Transverse colon (tissue), 4 donors: ENCODE results near the gene LYRM7. TPM values are rescaled to one million over a fixed set of nuclear protein-coding genes. Genes with fewer than 3 reads are reported as not detected.

ENCODE experiments used
- DNase-seq: peaks from one replicate; pipeline ENCODE4 v3.0.0-alpha.2; 2019
- H3K27ac ChIP-seq, 4 donors: fragments of 200-600 bp; sonication (generic); 2 replicates each; pipeline ENCODE4 v1.5.1; 2016 to 2018; ENCODE audit warnings: inconsistent platforms in 4 of 4
- H3K27me3 ChIP-seq: fragments of 200-600 bp; sonication (generic); 2 replicates; pipeline ENCODE4 v1.5.1; 2017; ENCODE audit warnings: inconsistent platforms
- H3K36me3 ChIP-seq, 4 donors: fragments of 200-600 bp; sonication (generic); 2 replicates each; pipeline ENCODE4 v1.5.1; 2017 to 2019; ENCODE audit warnings: inconsistent platforms in 4 of 4
- H3K4me1 ChIP-seq, 4 donors: fragments of 200-600 bp; sonication (generic); 2 replicates each; pipeline ENCODE4 v1.5.1; 2017 to 2020; ENCODE audit warnings: inconsistent platforms in 4 of 4
- H3K4me3 ChIP-seq, 4 donors: fragments of 200-600 bp; sonication (generic); 1 replicate in 1 of 4; 2 replicates in 3 of 4; pipeline versions ENCODE4 v1.5.1 to v1.6.1; 2017 to 2019; ENCODE audit warnings: inconsistent platforms in 4 of 4
- H3K9me3 ChIP-seq, 2 donors: fragments of 200-600 bp; sonication (generic); 2 replicates each; pipeline ENCODE4 v1.5.1; 2017 to 2019; ENCODE audit warnings: inconsistent platforms in 2 of 2
- EP300 ChIP-seq: sonication (generic); formaldehyde crosslinking; IDR thresholded peaks from one replicate; pipeline ENCODE4 v1.6.1; 2017; ENCODE audit warnings: antibody characterized with exemption, low read depth
- POLR2A ChIP-seq: fragments of 450-650 bp; IDR thresholded peaks from one replicate; pipeline ENCODE4 v1.6.1; 2016; ENCODE audit warnings: antibody characterized with exemption, mild to moderate bottlenecking, moderate library complexity
- POLR2AphosphoS5 ChIP-seq, 3 donors: sonication (generic); formaldehyde crosslinking; IDR thresholded peaks; one replicate each; pipeline ENCODE4 v1.6.1; 2016; ENCODE audit warnings: antibody characterized with exemption in 3 of 3
- WGBS, 2 donors: methylation state at CpG; one replicate each; pipeline ENCODE4 v1.1.5; 2018; ENCODE audit warnings: low coverage in 1 of 2; 5-methylcytosine and 5-hydroxymethylcytosine counted together
- in situ Hi-C, 4 donors: fragments of 200-750 bp; cut with MboI; loops; one replicate each; pipeline versions ENCODE4 v1.15.0 to v1.15.1; 2017; ENCODE audit warnings: low sequenced_read_pairs in 3 of 4, low pct_ligation_motif_present in 1 of 4, low pct_unique_long_range_greater_than_20kb in 1 of 4
- intact Hi-C: fragments of 100-400 bp; cut with DNase I; formaldehyde crosslinking; loops from one replicate; pipeline ENCODE4 v1.15.1; 2023; ENCODE audit warnings: low total_unique reads
- total RNA-seq, 4 donors: library from RNA; depleted of rRNA; stranded (reverse); fragments of >200 nt; gene quantifications; one replicate each; pipeline ENCODE4 v1.1.0, GENCODE V29; 2016
- TF ChIP-seq, protein P1 (sequence below), 5 experiments: fragments of 200-600 bp in 3 of 5; fragments of 450-650 bp in 2 of 5; sonication (generic) in 3 of 5; IDR thresholded peaks; 1 replicate in 2 of 5; 2 replicates in 3 of 5; pipeline ENCODE4 v1.5.1; 2016 to 2017; ENCODE audit warnings: antibody characterized with exemption in 5 of 5, inconsistent platforms in 3 of 5, mild to moderate bottlenecking in 2 of 5, moderate library complexity in 1 of 5

Gene LYRM7
- total RNA-seq, 4 donors from 2014 or later, result 2.0 to 14.6 (median 12.3) TPM

DNA sequence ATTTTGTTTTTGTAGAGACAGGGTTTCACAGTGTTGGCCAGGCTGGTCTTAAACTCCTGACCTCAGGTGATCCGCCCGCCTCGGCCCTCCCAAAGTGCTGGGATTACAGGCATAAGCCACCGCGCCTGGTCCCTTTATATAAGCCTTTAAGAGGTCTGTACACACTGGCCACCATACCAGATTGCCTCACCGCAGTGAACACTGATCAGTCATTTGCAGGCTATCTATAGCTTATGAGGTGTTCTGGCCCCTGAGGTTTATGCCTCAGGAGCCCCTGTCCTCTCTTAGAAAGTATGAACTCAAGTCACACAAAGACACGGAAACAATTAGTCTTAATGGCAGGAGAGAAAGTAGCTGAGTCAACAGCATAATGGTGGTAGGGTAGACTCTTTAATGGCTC is 20.3 kb upstream of the LYRM7 start:
- no peak for DNase-seq
- Histone ChIP-seq H3K4me3 (no peak overlapping the region), H3K9me3 (no peaks in the 10 kb centered on the region), H3K36me3 (no peaks in the 10 kb centered on the region), H3K27ac (no peak overlapping the region), H3K27me3 (no peaks in the 10 kb centered on the region), H3K4me1 (no peaks in the 10 kb centered on the region)
- in situ Hi-C loops, result loop anchor here in 2 of 4 donors (25.0 kb wide), 2 partner anchors 237 to 262 kb away; no protein-coding TSS in a partner anchor
- TF ChIP-seq EP300 (no peak), POLR2A (no peak), POLR2AphosphoS5 (IDR thresholded peaks at IDR 0.05) (no peak)
- TF ChIP-seq, protein P1, sequence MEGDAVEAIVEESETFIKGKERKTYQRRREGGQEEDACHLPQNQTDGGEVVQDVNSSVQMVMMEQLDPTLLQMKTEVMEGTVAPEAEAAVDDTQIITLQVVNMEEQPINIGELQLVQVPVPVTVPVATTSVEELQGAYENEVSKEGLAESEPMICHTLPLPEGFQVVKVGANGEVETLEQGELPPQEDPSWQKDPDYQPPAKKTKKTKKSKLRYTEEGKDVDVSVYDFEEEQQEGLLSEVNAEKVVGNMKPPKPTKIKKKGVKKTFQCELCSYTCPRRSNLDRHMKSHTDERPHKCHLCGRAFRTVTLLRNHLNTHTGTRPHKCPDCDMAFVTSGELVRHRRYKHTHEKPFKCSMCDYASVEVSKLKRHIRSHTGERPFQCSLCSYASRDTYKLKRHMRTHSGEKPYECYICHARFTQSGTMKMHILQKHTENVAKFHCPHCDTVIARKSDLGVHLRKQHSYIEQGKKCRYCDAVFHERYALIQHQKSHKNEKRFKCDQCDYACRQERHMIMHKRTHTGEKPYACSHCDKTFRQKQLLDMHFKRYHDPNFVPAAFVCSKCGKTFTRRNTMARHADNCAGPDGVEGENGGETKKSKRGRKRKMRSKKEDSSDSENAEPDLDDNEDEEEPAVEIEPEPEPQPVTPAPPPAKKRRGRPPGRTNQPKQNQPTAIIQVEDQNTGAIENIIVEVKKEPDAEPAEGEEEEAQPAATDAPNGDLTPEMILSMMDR (IDR thresholded peaks at IDR 0.05), result no peak
- intact Hi-C loops, result no loop called here
- WGBS, 2 donors, result 95% methylated on average over 7 of the region's 7 CpGs; no CpG with 5 or more reads in 1 of the 2 donors

DNA sequence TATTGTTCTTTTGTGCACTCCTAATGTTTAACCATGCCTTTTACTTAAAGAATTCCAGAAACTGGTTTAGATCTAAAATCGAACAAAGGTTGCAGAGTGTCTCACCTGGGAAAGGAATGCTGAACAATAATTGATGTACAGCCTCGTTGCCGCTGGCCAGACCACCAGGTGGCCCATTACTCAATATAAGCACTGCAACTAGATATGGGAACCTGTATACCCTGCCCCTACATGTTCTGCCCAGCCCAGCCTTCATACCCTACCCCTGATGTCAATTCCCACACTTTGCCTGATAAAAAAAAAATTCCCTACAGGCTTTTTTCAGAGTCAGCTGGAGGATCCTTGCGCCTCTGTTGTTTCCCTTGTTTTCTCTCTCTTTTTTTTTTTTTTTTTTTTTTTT is 19.5 kb upstream of the LYRM7 start:
- intact Hi-C loops (no loop called here), in situ Hi-C loops (loop anchor here in 2 of 4 donors (25.0 kb wide), 2 partner anchors 236 to 261 kb away; no protein-coding TSS in a partner anchor)
- H3K27me3 ChIP-seq, result no peaks in the 10 kb centered on the region
- H3K9me3 ChIP-seq, result no peaks in the 10 kb centered on the region
- WGBS, 2 donors, result 85 to 100% methylated on average over 2 to 4 of the region's 4 CpGs
- DNase-seq, result no peak
- H3K4me1 ChIP-seq, result no peaks in the 10 kb centered on the region
- TF ChIP-seq POLR2AphosphoS5 (IDR thresholded peaks at IDR 0.05), result no peak
- TF ChIP-seq EP300, result no peak
- TF ChIP-seq POLR2A, result no peak
- TF ChIP-seq, protein P1 (IDR thresholded peaks at IDR 0.05), result no peak
- H3K36me3 ChIP-seq, result no peaks in the 10 kb centered on the region
- H3K4me3 ChIP-seq, result no peak overlapping the region
- H3K27ac ChIP-seq, result no peak overlapping the region

DNA sequence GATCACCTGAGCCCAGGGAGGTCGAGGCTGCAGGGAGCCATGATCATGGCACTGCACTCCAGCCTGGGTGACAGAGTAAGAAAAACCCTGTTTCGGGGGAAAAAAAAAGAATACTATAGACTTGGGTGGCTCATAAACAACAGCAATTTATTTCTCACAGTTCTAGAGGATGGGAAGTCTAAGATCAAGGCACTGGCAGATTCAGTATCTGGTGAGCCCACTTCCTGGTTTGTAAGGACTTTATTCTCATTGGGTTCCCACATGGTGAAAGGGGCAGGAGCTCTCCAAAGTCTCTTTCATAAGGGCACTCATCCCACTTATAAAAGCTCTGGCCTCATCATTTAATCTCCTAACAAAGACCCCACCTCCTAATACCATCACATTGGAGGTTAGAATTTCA is 14.4 kb upstream of the LYRM7 start:
- in situ Hi-C loops (loop anchor here in 2 of 4 donors (25.0 kb wide), 2 partner anchors 231 to 256 kb away; no protein-coding TSS in a partner anchor), intact Hi-C loops (no loop called here)
- no peak overlapping the region for H3K27ac ChIP-seq

DNA sequence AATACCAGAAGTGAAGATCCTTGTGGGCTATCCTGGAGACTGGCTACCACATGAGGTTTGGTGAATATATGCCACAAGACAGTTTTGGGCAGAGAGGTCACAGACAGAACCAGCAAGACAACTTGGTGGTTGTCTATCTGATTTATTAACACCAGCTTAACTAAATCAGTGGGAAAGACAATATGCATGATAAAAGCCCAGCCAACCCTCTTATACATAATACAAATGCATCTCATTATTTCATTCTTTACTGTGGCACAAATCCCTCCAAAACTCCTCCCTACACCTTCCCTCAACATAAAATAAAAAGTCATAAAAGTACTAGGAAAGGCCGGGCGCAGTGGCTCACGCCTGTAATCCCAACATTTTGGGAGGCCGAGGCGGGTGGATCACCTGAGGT is 13.8 kb upstream of the LYRM7 start:
- H3K9me3 ChIP-seq, result no peaks in the 10 kb centered on the region
- no peak for DNase-seq
- no peak overlapping the region for H3K4me3 ChIP-seq
- H3K4me1 ChIP-seq, result peaks cover 0 to 22% (median 2%) of the 10 kb centered on the region in 4 donors
- 95 to 100% methylated on average over 5 of the region's 5 CpGs for whole genome bisulfite sequencing, 2 donors
- peaks cover 0 to 34% (median 14%) of the 10 kb centered on the region in 4 donors for H3K36me3 ChIP-seq
- no peak overlapping the region for H3K27ac ChIP-seq
- in situ Hi-C loops, result loop anchor here in 2 of 4 donors (25.0 kb wide), 2 partner anchors 230 to 255 kb away; no protein-coding TSS in a partner anchor
- no peaks in the 10 kb centered on the region for H3K27me3 ChIP-seq
- intact Hi-C loops, result no loop called here
- TF ChIP-seq, protein P1 (IDR thresholded peaks at IDR 0.05), result no peak

More for the DNA sequence above, 14.4 kb upstream of the LYRM7 start:
- TF ChIP-seq POLR2AphosphoS5 (IDR thresholded peaks at IDR 0.05) (no peak), POLR2A (no peak), EP300 (no peak)
- TF ChIP-seq, protein P1 (IDR thresholded peaks at IDR 0.05), result no peak
- Histone ChIP-seq H3K9me3 (no peaks in the 10 kb centered on the region), H3K27me3 (no peaks in the 10 kb centered on the region), H3K4me1 (peaks cover 0 to 19% (median 2%) of the 10 kb centered on the region in 4 donors), H3K4me3 (no peak overlapping the region), H3K36me3 (peaks cover 0 to 30% (median 11%) of the 10 kb centered on the region in 4 donors)
- 80 to 98% methylated on average over 2 of the region's 2 CpGs for WGBS, 2 donors
- DNase-seq, result no peak
